ENCODE data around the gene REP15.

The REP15 gene

GRCh38 chr12:27709212-27709931, 13.1 kb downstream of the REP15 start:
- no peaks in the 10 kb centered on the region; the same call in none of the 2 replicates for H3K36me3 ChIP-seq (ENCODE audit: insufficient read depth, low read length)
- no peak for TF ChIP-seq EZH2 (IDR thresholded peaks at IDR 0.05; ENCODE audit: borderline replicate concordance, low read length)
- TF ChIP-seq CTCF (IDR thresholded peaks at IDR 0.05; ENCODE audit: low read length) = no peak
- no peaks in the 10 kb centered on the region for H3K9me3 ChIP-seq (ENCODE audit: low read length)
- no peaks in the 10 kb centered on the region for H3K9me2 ChIP-seq (ENCODE audit: low read depth, low read length)
- H3F3A ChIP-seq (ENCODE audit: insufficient read depth, low read length) = no peaks in the 10 kb centered on the region
- no peak overlapping the region for H2AFZ ChIP-seq (ENCODE audit: low read length)
- no peaks in the 10 kb centered on the region for H3K27me3 ChIP-seq (ENCODE audit: insufficient read depth, low read length)
- no peak overlapping the region for H3K4me2 ChIP-seq (ENCODE audit: low read length)
- peaks cover 17% of the 10 kb centered on the region for H3K4me1 ChIP-seq (ENCODE audit: insufficient read depth, low read length, severe bottlenecking)
- H3K79me2 ChIP-seq (ENCODE audit: insufficient read depth, low read length) = peaks cover 29% of the 10 kb centered on the region
- H3K27ac ChIP-seq (ENCODE audit: low read depth, low read length, poor library complexity, severe bottlenecking) = no peak overlapping the region
- no peaks in the 10 kb centered on the region for H4K20me1 ChIP-seq (ENCODE audit: insufficient read depth, low read length)
- no peak overlapping the region for H3K9ac ChIP-seq (ENCODE audit: low read length)
- H3K4me3 ChIP-seq (ENCODE audit: low read depth, low read length, poor library complexity, severe bottlenecking) = no peak overlapping the region

GRCh38 chr12:27709932-27710591, 13.8 kb downstream of the REP15 start:
- peak overlapping the region; percentile 97 for H3K4me2 ChIP-seq (ENCODE audit: low read length)
- peak overlapping the region; percentile 85 for H3K9ac ChIP-seq (ENCODE audit: low read length)
- no peak for TF ChIP-seq EZH2 (IDR thresholded peaks at IDR 0.05; ENCODE audit: borderline replicate concordance, low read length)
- no peak for TF ChIP-seq CTCF (IDR thresholded peaks at IDR 0.05; ENCODE audit: low read length)

GRCh38 chr12:27710592-27711316, 14.5 kb downstream of the REP15 start, which contains the start of gene MRPS35:
TSS of gene MRPS35 (plus strand) at chr12:27710832. CDS start at chr12:27710844, 12 bp downstream.
- H3K9me3 ChIP-seq (ENCODE audit: low read length) = no peaks in the 10 kb centered on the region

More at GRCh38 chr12:27709932-27710591, 13.8 kb downstream of the REP15 start:
- Histone ChIP-seq H3K27ac (ENCODE audit: low read depth, low read length, poor library complexity, severe bottlenecking) (no peak overlapping the region), H3K9me2 (ENCODE audit: low read depth, low read length) (no peaks in the 10 kb centered on the region), H3K79me2 (ENCODE audit: insufficient read depth, low read length) (peaks cover 33% of the 10 kb centered on the region), H3K27me3 (ENCODE audit: insufficient read depth, low read length) (no peaks in the 10 kb centered on the region), H3K9me3 (ENCODE audit: low read length) (no peaks in the 10 kb centered on the region), H3K4me1 (ENCODE audit: insufficient read depth, low read length, severe bottlenecking) (peaks cover 17% of the 10 kb centered on the region), H3K4me3 (ENCODE audit: low read depth, low read length, poor library complexity, severe bottlenecking) (peak overlapping the region; percentile 97), H3F3A (ENCODE audit: insufficient read depth, low read length) (no peaks in the 10 kb centered on the region), H4K20me1 (ENCODE audit: insufficient read depth, low read length) (no peaks in the 10 kb centered on the region), H2AFZ (ENCODE audit: low read length) (peak overlapping the region; percentile 92), H3K36me3 (ENCODE audit: insufficient read depth, low read length) (no peaks in the 10 kb centered on the region; the same call in none of the 2 replicates)

More at GRCh38 chr12:27710592-27711316, 14.5 kb downstream of the REP15 start, which contains the start of gene MRPS35:
- Histone ChIP-seq H3K4me2 (ENCODE audit: low read length) (peak within 1 kb of the TSS; percentile 97), H3K4me3 (ENCODE audit: low read depth, low read length, poor library complexity, severe bottlenecking) (peak within 1 kb of the TSS; percentile 97), H3F3A (ENCODE audit: insufficient read depth, low read length) (no peaks in the 10 kb centered on the region), H3K79me2 (ENCODE audit: insufficient read depth, low read length) (peaks cover 33% of the 10 kb centered on the region), H3K4me1 (ENCODE audit: insufficient read depth, low read length, severe bottlenecking) (peaks cover 17% of the 10 kb centered on the region), H3K9ac (ENCODE audit: low read length) (peak within 1 kb of the TSS; percentile 85), H3K27ac (ENCODE audit: low read depth, low read length, poor library complexity, severe bottlenecking) (peak within 1 kb of the TSS; percentile 35), H3K9me2 (ENCODE audit: low read depth, low read length) (no peaks in the 10 kb centered on the region), H3K27me3 (ENCODE audit: insufficient read depth, low read length) (no peaks in the 10 kb centered on the region), H3K36me3 (ENCODE audit: insufficient read depth, low read length) (peaks cover 3% of the 10 kb centered on the region), H2AFZ (ENCODE audit: low read length) (peak within 1 kb of the TSS; percentile 92), H4K20me1 (ENCODE audit: insufficient read depth, low read length) (no peaks in the 10 kb centered on the region)
- TF ChIP-seq EZH2 (IDR thresholded peaks at IDR 0.05; ENCODE audit: borderline replicate concordance, low read length) (no peak), CTCF (IDR thresholded peaks at IDR 0.05; ENCODE audit: low read length) (no peak; the same call in 1 of the 2 replicates)
